KMS-11 (cell line): ENCODE measurements around the gene SASH3.

Experiments used
- H2AFZ ChIP-seq: fragments of 200-600 bp; sonication (generic); 2 replicates; pipeline ENCODE4 v1.6.1; 2016; ENCODE audit warnings: antibody characterized with exemption, mixed run types, low read depth
- H3K27ac ChIP-seq: fragments of 200-600 bp; sonication (generic); 2 replicates; pipeline ENCODE4 v1.6.1; 2016; ENCODE audit warnings: mild to moderate bottlenecking, mixed run types
- H3K27me3 ChIP-seq: fragments of 200-600 bp; sonication (generic); 2 replicates; pipeline ENCODE4 v1.6.1; 2017; ENCODE audit warnings: mild to moderate bottlenecking, low read depth, mixed run types, moderate library complexity; ENCODE audit not compliant: insufficient read depth
- H3K36me3 ChIP-seq: fragments of 200-600 bp; sonication (generic); 2 replicates; pipeline ENCODE4 v1.6.1; 2017; ENCODE audit warnings: mild to moderate bottlenecking, mixed run types; ENCODE audit not compliant: insufficient read depth
- H3K4me1 ChIP-seq: fragments of 200-600 bp; sonication (generic); 2 replicates; pipeline ENCODE4 v1.6.1; 2016; ENCODE audit warnings: mild to moderate bottlenecking, low read depth, mixed run types; ENCODE audit not compliant: poor library complexity, severe bottlenecking
- H3K4me2 ChIP-seq: fragments of 200-600 bp; sonication (generic); 2 replicates; pipeline ENCODE4 v1.7.0; 2016; ENCODE audit warnings: mild to moderate bottlenecking, mixed run types
- H3K4me3 ChIP-seq: fragments of 200-600 bp; sonication (generic); IDR thresholded peaks from 2 replicates; pipeline ENCODE4 v1.6.1; 2017; ENCODE audit warnings: low read depth, low read length, mixed read lengths; ENCODE audit not compliant: insufficient read depth
- H3K79me2 ChIP-seq: fragments of 200-600 bp; sonication (generic); 2 replicates; pipeline ENCODE4 v1.6.1; 2016; ENCODE audit warnings: low read depth, mixed run types; ENCODE audit not compliant: insufficient read depth
- H3K9ac ChIP-seq: fragments of 200-600 bp; sonication (generic); 2 replicates; pipeline ENCODE4 v1.6.1; 2016; ENCODE audit warnings: mild to moderate bottlenecking, mixed run types
- H4K20me1 ChIP-seq: fragments of 200-600 bp; sonication (generic); 2 replicates; pipeline ENCODE4 v1.6.1; 2016; ENCODE audit warnings: mild to moderate bottlenecking, mixed run types; ENCODE audit not compliant: insufficient read depth
- TF ChIP-seq, protein P1 (sequence below): fragments of 200-600 bp; sonication (generic); conservative IDR thresholded peaks from 2 replicates; pipeline ENCODE4 v1.6.1; 2017; ENCODE audit warnings: low read depth, mild to moderate bottlenecking, antibody characterized with exemption, low read length, moderate library complexity, mixed read lengths

The SASH3 gene

GRCh38 chrX:129760155-129760554 is 19.6 kb upstream of the SASH3 start:
- Histone ChIP-seq H3K4me1 (peaks cover 18% of the 10 kb centered on the region), H3K36me3 (no peaks in the 10 kb centered on the region), H3K9ac (no peak overlapping the region), H3K79me2 (no peaks in the 10 kb centered on the region), H3K4me2 (peak overlapping the region; percentile 13; the same call in 1 of the 2 replicates), H3K4me3 (no peak overlapping the region), H3K27ac (peak overlapping the region; percentile 36; the same call in 1 of the 2 replicates), H4K20me1 (no peaks in the 10 kb centered on the region), H2AFZ (peak overlapping the region; percentile 48; the same call in 1 of the 2 replicates), H3K27me3 (no peaks in the 10 kb centered on the region)
- TF ChIP-seq, protein P1, sequence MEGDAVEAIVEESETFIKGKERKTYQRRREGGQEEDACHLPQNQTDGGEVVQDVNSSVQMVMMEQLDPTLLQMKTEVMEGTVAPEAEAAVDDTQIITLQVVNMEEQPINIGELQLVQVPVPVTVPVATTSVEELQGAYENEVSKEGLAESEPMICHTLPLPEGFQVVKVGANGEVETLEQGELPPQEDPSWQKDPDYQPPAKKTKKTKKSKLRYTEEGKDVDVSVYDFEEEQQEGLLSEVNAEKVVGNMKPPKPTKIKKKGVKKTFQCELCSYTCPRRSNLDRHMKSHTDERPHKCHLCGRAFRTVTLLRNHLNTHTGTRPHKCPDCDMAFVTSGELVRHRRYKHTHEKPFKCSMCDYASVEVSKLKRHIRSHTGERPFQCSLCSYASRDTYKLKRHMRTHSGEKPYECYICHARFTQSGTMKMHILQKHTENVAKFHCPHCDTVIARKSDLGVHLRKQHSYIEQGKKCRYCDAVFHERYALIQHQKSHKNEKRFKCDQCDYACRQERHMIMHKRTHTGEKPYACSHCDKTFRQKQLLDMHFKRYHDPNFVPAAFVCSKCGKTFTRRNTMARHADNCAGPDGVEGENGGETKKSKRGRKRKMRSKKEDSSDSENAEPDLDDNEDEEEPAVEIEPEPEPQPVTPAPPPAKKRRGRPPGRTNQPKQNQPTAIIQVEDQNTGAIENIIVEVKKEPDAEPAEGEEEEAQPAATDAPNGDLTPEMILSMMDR, result no peak

GRCh38 chrX:129760981-129761380 is 18.8 kb upstream of the SASH3 start:
- Histone ChIP-seq H3K9ac (no peak overlapping the region), H3K27me3 (no peaks in the 10 kb centered on the region), H3K36me3 (no peaks in the 10 kb centered on the region), H4K20me1 (no peaks in the 10 kb centered on the region), H3K4me1 (peaks cover 18% of the 10 kb centered on the region), H3K4me3 (no peak overlapping the region), H3K79me2 (no peaks in the 10 kb centered on the region), H3K4me2 (no peak overlapping the region), H3K27ac (no peak overlapping the region), H2AFZ (no peak overlapping the region)
- TF ChIP-seq, protein P1, result no peak

DNA sequence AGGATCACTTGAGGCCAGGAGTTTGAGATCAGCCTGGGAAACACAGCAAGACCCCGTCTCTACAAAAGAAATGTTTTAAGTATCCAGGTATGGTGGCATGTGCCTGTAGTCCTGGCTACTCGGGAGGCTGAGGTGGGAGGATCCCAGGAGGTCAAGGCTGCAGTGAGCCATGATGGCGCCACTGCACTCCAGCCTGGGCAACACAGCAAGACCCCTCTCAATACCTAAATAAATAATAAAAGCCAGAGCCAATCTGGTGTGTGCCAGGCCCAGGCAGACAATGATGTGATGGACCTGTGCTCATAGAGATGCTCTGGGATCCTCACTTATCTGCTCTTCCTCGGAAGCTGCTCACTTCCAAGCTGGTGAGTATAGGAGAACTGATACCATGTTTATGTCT is 18.2 kb upstream of the SASH3 start:
- Histone ChIP-seq H3K4me3 (no peak overlapping the region), H3K9ac (no peak overlapping the region), H3K36me3 (no peaks in the 10 kb centered on the region), H2AFZ (no peak overlapping the region), H3K27ac (no peak overlapping the region), H4K20me1 (no peaks in the 10 kb centered on the region), H3K27me3 (no peaks in the 10 kb centered on the region), H3K79me2 (no peaks in the 10 kb centered on the region), H3K4me2 (no peak overlapping the region), H3K4me1 (peaks cover 18% of the 10 kb centered on the region)
- TF ChIP-seq, protein P1, result no peak

GRCh38 chrX:129762448-129762847 is 17.3 kb upstream of the SASH3 start:
- H2AFZ ChIP-seq, result no peak overlapping the region
- H3K4me1 ChIP-seq, result peaks cover 18% of the 10 kb centered on the region
- H3K9ac ChIP-seq, result no peak overlapping the region
- no peaks in the 10 kb centered on the region for H3K79me2 ChIP-seq
- no peaks in the 10 kb centered on the region for H4K20me1 ChIP-seq
- no peaks in the 10 kb centered on the region for H3K36me3 ChIP-seq
- TF ChIP-seq, protein P1, result no peak
- no peak overlapping the region for H3K27ac ChIP-seq
- no peak overlapping the region for H3K4me3 ChIP-seq
- no peak overlapping the region for H3K4me2 ChIP-seq
- H3K27me3 ChIP-seq, result no peaks in the 10 kb centered on the region

DNA sequence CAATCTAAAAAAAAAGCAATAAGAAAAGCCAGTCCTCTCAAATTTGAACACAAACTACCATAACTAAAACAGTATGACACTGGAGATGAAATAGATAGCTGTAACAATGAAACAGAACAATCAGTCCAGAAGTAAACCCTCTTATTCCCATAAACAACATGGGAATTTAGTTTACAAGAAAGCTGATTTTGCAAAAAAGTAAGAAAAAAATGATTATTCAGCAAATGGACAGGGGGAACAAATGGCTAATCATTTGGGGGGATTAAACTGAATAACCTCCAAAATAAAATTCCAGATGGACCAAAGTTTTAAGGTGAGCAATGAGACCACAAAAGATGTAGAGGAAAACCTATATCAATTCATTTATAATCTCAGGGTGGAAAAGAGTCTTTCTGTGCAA is 16.1 kb upstream of the SASH3 start:
- Histone ChIP-seq H2AFZ (no peak overlapping the region), H3K79me2 (no peaks in the 10 kb centered on the region), H3K4me2 (no peak overlapping the region), H3K27me3 (no peaks in the 10 kb centered on the region), H3K36me3 (no peaks in the 10 kb centered on the region), H4K20me1 (no peaks in the 10 kb centered on the region), H3K4me1 (peaks cover 30% of the 10 kb centered on the region), H3K27ac (no peak overlapping the region), H3K4me3 (no peak overlapping the region), H3K9ac (no peak overlapping the region)
- TF ChIP-seq, protein P1, result no peak
